Aorta (tissue), 5 donors: ENCODE measurements around the gene AARS1. TPM values are rescaled to one million over a fixed set of nuclear protein-coding genes. Genes with fewer than 3 reads are reported as not detected.

ENCODE experiments used
- ATAC-seq: fragments of 200-7000 bp; cut with Tn5 transposase; one replicate; pipeline ENCODE4 v1.9.1; 2022; ENCODE audit warnings: moderate library complexity; ENCODE audit not compliant: low FRiP score
- DNase-seq, 2 donors: peaks; one replicate each; pipeline ENCODE4 v3.0.0-alpha.2; 2020
- H3K27ac ChIP-seq, 2 donors: one replicate each; pipeline ENCODE4 v1.5.1; 2013; ENCODE audit warnings: low read length in 2 of 2, mild to moderate bottlenecking in 2 of 2, moderate library complexity in 2 of 2, control low read depth in 1 of 2, inconsistent platforms in 1 of 2, low read depth in 1 of 2
- H3K27me3 ChIP-seq, 2 donors: one replicate each; pipeline ENCODE4 v1.6.1; 2013; ENCODE audit warnings: control low read depth in 1 of 2, low read length in 1 of 2, mild to moderate bottlenecking in 1 of 2, moderate library complexity in 1 of 2; ENCODE audit not compliant: insufficient read depth in 2 of 2, control insufficient read depth in 1 of 2
- H3K36me3 ChIP-seq, 2 donors: one replicate each; pipeline ENCODE4 v1.6.1; 2013; ENCODE audit warnings: control low read depth in 1 of 2, low read length in 1 of 2, mild to moderate bottlenecking in 1 of 2; ENCODE audit not compliant: insufficient read depth in 2 of 2, control insufficient read depth in 1 of 2
- H3K4me1 ChIP-seq, 2 donors: one replicate each; pipeline ENCODE4 v1.6.1; 2013; ENCODE audit warnings: low read length in 2 of 2, control low read depth in 1 of 2, mild to moderate bottlenecking in 1 of 2, moderate library complexity in 1 of 2; ENCODE audit not compliant: insufficient read depth in 2 of 2, control insufficient read depth in 1 of 2
- H3K4me3 ChIP-seq, 2 donors: one replicate each; pipeline ENCODE4 v1.5.1; 2013; ENCODE audit warnings: low read length in 2 of 2, control low read depth in 1 of 2, mild to moderate bottlenecking in 1 of 2
- H3K9me3 ChIP-seq: one replicate; pipeline ENCODE4 v1.6.1; 2013; ENCODE audit warnings: mild to moderate bottlenecking, low read length; ENCODE audit not compliant: control insufficient read depth
- WGBS, 2 donors: extraction: QIAGEN DNeasy Blood & Tissue Kit; methylation state at CpG; one replicate each; pipeline ENCODE4 v1.1.7; 2013; 5-methylcytosine and 5-hydroxymethylcytosine counted together
- intact Hi-C, 2 donors: fragments of 100-400 bp; cut with DNase I; formaldehyde crosslinking; loops; one replicate each; pipeline versions ENCODE4 v1.14.2 to v1.15.0; 2022
- polyA plus RNA-seq, 2 donors: library from polyadenylated mRNA; stranded (reverse); fragments of 200-250 nt; gene quantifications; one replicate each; pipeline ENCODE4 v1.2.3, GENCODE V29; 2013
- total RNA-seq, 2 donors: library from RNA; stranded (reverse); fragmentation: NEBNext Ultra II Directional; extraction: Animal tissue kit (Norgen Biotek cat#: 25700); gene quantifications; one replicate each; pipeline ENCODE4 v1.2.1, GENCODE V29; 2021
- donor health status: healthy with polysubstance abuse.
- donor health status: Bipolar disorder and iron deficiency.
- donor health status: DM: no; HTN: no; CAD: no.
- donor health status: DM: no; HTN: no; CAD: no.
- donor health status: DM: yes; HTN: yes; CAD: no.

AARS1 gene
- total and polyA plus RNA-seq, 4 donors: 19.5 to 64.2 (median 50.2) TPM

DNA sequence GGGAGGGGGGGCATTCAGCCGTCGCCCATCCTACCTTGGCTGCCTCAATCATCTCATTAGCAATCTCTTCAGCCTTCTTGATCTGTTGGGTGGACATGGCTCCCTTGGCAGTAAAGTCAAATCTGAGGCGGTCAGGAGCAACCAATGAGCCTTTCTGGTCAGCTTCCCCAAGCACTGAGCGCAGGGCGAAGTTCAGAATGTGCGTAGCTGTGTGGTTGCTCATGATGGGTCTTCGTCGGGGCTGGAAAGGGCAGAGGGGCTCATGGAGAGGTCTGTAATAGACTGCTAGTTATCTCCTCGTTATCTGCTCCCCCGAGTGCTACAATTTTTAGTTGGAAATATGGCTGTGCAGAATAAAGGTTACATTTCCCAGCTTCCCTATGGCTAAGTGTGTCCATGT, 30.4 kb downstream of the AARS1 start:
- WGBS, 2 donors: 96% methylated on average over 10 of the region's 10 CpGs
- H3K27me3 ChIP-seq: no peaks in the 10 kb centered on the region
- intact Hi-C loops: loop anchor here in 1 of 2 donors (10.0 kb wide), 1 partner anchor 94 kb away; no protein-coding TSS in a partner anchor
- peaks cover 6 to 29% of the 10 kb centered on the region in 2 donors for H3K36me3 ChIP-seq
- H3K4me3 ChIP-seq: no peak overlapping the region
- DNase-seq (no peak), ATAC-seq (no peak)
- H3K27ac ChIP-seq: no peak overlapping the region
- H3K9me3 ChIP-seq: no peaks in the 10 kb centered on the region
- no peaks in the 10 kb centered on the region for H3K4me1 ChIP-seq

DNA sequence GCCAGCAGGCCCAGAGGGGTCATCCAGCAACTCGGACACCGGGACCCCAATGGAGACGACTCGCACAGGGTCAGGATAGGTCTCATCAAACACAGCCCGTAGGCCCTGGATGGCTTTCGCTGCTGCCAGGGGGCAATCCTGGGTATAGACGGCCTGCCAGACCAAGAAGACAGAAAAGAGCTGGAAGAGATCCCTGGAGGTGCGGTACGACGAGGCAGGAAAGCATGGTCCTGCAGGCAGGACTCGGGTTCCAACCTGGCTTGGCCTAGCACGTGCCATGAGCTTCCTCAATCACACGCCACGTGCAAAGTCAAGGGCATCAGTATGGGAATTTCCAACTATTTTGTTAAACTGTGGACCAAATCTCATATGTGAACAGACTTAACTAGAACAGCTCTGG, 31.2 kb downstream of the AARS1 start:
- DNase-seq (peak in 1 of 2 donors; percentile 70), ATAC-seq (no peak)
- no peaks in the 10 kb centered on the region for H3K4me1 ChIP-seq
- H3K27ac ChIP-seq: no peak overlapping the region
- no peak overlapping the region for H3K4me3 ChIP-seq
- 92 to 93% methylated on average over 14 of the region's 14 CpGs for WGBS, 2 donors
- H3K9me3 ChIP-seq: no peaks in the 10 kb centered on the region
- peaks cover 6 to 31% of the 10 kb centered on the region in 2 donors for H3K36me3 ChIP-seq
- H3K27me3 ChIP-seq: no peaks in the 10 kb centered on the region
- intact Hi-C loops: loop anchor here in 1 of 2 donors (10.0 kb wide), 1 partner anchor 93 kb away; no protein-coding TSS in a partner anchor

DNA sequence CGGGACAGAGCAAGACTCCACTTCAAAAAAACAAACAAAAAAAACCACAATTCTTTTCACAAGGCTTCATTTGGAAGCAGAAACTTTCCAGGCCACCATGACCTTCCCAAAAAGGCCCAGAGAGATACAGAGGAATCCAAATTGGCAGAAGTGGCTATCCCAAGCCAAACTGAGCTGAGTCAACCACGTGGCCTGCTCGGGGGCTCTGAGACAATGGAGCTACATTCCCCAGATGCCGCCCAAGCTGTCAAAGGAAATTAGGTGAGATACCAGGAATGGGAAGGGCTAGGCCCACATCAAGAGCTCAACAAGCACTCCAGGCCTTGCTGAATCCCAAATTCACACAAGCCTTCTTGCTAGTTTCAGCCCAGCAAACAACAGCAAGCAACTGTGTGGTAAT, 31.9 kb downstream of the AARS1 start:
- Histone ChIP-seq H3K9me3 (no peaks in the 10 kb centered on the region), H3K36me3 (peaks cover 5 to 34% of the 10 kb centered on the region in 2 donors), H3K4me1 (no peaks in the 10 kb centered on the region), H3K27ac (no peak overlapping the region), H3K27me3 (no peaks in the 10 kb centered on the region), H3K4me3 (no peak overlapping the region)
- intact Hi-C loops: loop anchor here in 1 of 2 donors (10.0 kb wide), 1 partner anchor 93 kb away; no protein-coding TSS in a partner anchor
- 69 to 79% methylated on average over 4 of the region's 4 CpGs for WGBS, 2 donors
- ATAC-seq: no peak
- no peak for DNase-seq

DNA sequence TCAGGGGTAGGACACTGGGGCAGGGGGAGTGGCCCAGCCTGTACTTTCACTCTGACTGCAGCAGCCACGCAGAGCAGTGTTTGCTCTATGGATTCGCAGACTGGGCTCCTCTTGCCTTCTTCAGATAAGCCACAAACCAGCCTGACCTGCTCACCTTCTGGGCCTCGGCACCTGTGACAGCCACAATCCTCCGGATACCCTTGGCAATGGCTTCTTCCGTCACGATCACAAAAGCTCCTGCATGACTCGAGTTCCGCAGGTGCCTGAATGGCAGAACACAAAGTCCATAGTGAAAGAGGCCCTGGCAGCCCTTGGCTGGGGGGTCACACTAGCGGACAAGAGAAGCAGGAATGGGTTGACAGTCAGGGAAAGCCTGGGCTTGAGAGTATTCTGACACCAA, 33.7 kb downstream of the AARS1 start:
- ATAC-seq: no peak
- 91 to 95% methylated on average over 9 of the region's 9 CpGs for WGBS, 2 donors
- peaks cover 0 to 31% of the 10 kb centered on the region in 2 donors for H3K36me3 ChIP-seq
- DNase-seq: peak in 1 of 2 donors; percentile 61
- no peaks in the 10 kb centered on the region for H3K9me3 ChIP-seq
- no peaks in the 10 kb centered on the region for H3K27me3 ChIP-seq
- intact Hi-C loops: loop anchor here in 1 of 2 donors (10.0 kb wide), 1 partner anchor 91 kb away; no protein-coding TSS in a partner anchor
- H3K4me3 ChIP-seq: no peak overlapping the region
- no peaks in the 10 kb centered on the region for H3K4me1 ChIP-seq
- H3K27ac ChIP-seq: no peak overlapping the region

DNA sequence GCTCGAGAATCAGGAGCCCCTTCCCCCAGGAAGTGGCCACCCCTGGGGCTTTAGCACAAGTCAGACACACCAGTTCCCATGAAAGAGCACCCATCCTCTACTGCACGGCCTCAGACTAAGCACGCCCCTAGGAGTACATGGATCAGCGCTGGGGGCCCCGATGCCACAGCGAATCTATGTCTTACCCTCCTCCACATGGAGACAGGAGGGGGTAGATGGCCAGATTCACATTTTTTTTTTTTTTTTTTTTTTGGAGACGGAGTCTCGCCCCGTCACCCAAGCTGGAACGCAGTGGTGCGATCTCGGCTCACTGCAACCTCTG, 34.4 kb downstream of the AARS1 start:
- 92 to 94% methylated on average over 9 to 12 of the region's 12 CpGs for WGBS, 2 donors
- Histone ChIP-seq H3K36me3 (peaks cover 0 to 26% of the 10 kb centered on the region in 2 donors), H3K27me3 (no peaks in the 10 kb centered on the region), H3K4me1 (no peaks in the 10 kb centered on the region), H3K4me3 (no peak overlapping the region), H3K27ac (no peak overlapping the region), H3K9me3 (no peaks in the 10 kb centered on the region)
- DNase-seq (peak in 1 of 2 donors; percentile 70), ATAC-seq (no peak)
- intact Hi-C loops: loop anchor here in 1 of 2 donors (10.0 kb wide), 1 partner anchor 90 kb away; no protein-coding TSS in a partner anchor

DNA sequence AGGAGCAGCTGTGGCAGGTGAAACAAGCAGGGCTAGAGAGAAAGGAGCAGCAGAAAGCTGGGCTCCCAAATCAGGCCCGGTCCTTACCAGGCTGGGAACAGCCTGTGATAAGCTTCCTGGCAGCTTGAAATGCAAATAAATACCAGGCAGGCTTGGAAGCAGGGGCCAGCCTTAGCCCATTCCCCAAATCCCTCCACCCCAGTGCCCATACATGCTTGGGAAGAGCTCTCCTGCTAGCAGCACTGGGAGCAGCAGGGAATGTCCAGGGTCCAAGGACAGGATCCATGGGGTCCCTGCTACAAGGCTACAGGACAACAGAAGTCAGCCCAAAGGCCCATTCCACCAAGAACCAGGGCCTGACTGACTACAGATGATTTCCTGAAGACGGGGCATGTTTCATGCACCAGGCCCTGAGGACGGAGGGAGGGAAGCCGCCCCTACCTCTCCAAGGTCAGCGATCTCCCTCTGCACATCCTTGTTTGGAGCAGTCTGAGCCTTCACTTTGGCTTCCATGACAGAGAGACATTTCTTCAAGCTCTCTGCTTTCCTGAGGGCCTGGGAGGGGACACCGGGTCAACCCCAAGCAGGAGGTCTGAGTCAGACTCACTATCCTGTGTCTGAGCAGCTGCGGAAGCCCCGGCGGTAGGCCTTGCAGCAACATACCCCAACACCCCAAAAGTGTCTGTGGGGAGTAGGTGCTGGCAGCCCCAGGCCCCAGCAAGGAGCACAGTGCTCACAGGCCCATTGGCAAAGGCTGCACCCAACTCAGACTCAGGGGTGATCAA, 34.9 kb downstream of the AARS1 start:
- intact Hi-C loops: loop anchor here in 1 of 2 donors (10.0 kb wide), 1 partner anchor 90 kb away; no protein-coding TSS in a partner anchor
- Histone ChIP-seq H3K9me3 (no peaks in the 10 kb centered on the region), H3K27ac (no peak overlapping the region), H3K4me1 (no peaks in the 10 kb centered on the region), H3K36me3 (peaks cover 0 to 25% of the 10 kb centered on the region in 2 donors), H3K27me3 (no peaks in the 10 kb centered on the region), H3K4me3 (no peak overlapping the region)
- no peak for ATAC-seq
- DNase-seq: no peak
- WGBS, 2 donors: 85 to 87% methylated on average over 9 of the region's 9 CpGs

DNA sequence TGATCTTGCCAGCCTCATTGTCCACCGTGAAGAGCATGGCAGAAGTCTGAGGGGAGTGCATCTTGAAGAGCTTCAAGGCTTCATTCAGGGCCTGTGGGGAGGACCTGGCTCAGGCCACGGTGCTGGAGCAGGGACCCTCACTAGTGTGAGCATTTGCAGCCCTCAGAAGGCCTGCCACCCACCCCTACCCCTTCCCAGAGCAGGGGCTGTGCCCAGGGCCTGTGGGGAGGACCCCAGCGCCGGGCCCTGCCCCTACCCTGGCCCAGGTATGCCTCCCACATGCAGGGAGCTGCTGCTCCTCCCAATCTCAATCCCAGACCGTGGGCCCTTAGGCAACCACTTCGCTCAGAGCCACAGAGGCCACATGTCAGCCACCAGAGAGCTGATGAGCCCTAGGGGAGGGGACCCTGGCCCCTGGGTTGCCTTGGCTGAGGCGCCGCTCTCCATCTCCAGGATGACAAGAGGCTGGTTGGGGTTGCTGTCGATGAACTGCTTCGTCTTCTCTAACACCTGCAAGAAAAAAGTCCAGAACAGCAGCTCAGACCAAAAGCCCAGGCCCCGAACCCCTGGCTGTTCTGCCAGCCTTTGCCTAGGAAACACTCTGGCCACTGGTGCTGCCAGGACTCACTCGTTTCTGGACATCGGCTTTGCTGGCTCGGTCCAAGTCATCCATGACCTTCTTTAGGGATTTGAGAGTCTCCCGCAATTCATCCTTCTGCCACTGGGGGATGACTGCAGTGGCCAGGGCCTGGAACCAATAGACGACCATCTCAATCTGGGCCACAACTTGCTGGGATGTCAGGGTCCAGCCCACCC, 35.8 kb downstream of the AARS1 start:
- no peak for ATAC-seq
- Histone ChIP-seq H3K36me3 (peaks cover 0 to 21% of the 10 kb centered on the region in 2 donors), H3K4me1 (no peaks in the 10 kb centered on the region), H3K9me3 (no peaks in the 10 kb centered on the region), H3K27me3 (no peaks in the 10 kb centered on the region), H3K4me3 (no peak overlapping the region), H3K27ac (no peak overlapping the region)
- peak in 1 of 2 donors; percentile 69 for DNase-seq
- intact Hi-C loops: loop anchor here in 1 of 2 donors (10.0 kb wide), 1 partner anchor 89 kb away; no protein-coding TSS in a partner anchor
- 67 to 71% methylated on average over 16 of the region's 16 CpGs for WGBS, 2 donors

DNA sequence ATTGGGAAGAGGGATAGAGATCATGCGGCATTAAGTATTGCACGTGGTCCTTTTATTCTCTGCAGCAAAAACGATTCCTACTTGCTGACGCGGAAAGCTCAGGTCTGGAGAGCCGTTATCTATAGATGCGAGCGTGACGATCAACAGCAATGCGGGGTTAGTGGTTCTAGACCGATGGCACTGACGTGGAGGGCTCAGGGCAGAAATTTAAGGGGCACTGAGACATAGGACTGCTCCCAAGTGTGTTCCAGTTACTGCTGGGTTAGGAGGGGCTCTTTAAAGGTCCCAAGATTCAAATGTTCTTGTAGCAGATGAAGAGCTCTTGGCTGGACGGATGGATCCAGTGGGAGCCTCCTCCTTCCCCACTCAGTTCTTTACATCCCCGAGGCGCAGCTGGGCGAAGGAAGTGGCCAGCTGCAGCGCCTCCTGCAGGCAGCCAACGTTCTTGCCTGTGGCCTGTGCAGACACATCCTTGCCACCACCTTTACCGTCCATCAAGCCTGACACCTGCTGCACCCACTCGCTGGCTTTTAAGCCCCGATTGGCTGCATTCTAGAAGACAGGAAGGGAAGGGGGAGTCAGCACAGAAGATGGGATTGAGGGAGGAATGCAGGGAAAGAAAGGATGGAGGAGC, 36.8 kb downstream of the AARS1 start:
- Histone ChIP-seq H3K9me3 (no peaks in the 10 kb centered on the region), H3K27ac (no peak overlapping the region), H3K4me3 (no peak overlapping the region), H3K27me3 (no peaks in the 10 kb centered on the region), H3K36me3 (peaks cover 0 to 20% of the 10 kb centered on the region in 2 donors), H3K4me1 (no peaks in the 10 kb centered on the region)
- intact Hi-C loops: loop anchor here in 1 of 2 donors (10.0 kb wide), 1 partner anchor 88 kb away; no protein-coding TSS in a partner anchor
- DNase-seq: peak in 1 of 2 donors; percentile 68
- no peak for ATAC-seq
- WGBS, 2 donors: 77 to 79% methylated on average over 21 of the region's 21 CpGs
